Transverse colon (tissue), 3 donors: ENCODE results near the gene NDEL1.

Source experiments
- POLR2A ChIP-seq: fragments of 450-650 bp; IDR thresholded peaks from one replicate; pipeline ENCODE4 v1.6.1; 2016; ENCODE audit warnings: antibody characterized with exemption, mild to moderate bottlenecking, moderate library complexity
- TF ChIP-seq, protein P1 (sequence below), 5 experiments: fragments of 200-600 bp in 3 of 5; fragments of 450-650 bp in 2 of 5; sonication (generic) in 3 of 5; IDR thresholded peaks; 1 replicate in 2 of 5; 2 replicates in 3 of 5; pipeline ENCODE4 v1.5.1; 2016 to 2017; ENCODE audit warnings: antibody characterized with exemption in 5 of 5, inconsistent platforms in 3 of 5, mild to moderate bottlenecking in 2 of 5, moderate library complexity in 1 of 5

DNA sequence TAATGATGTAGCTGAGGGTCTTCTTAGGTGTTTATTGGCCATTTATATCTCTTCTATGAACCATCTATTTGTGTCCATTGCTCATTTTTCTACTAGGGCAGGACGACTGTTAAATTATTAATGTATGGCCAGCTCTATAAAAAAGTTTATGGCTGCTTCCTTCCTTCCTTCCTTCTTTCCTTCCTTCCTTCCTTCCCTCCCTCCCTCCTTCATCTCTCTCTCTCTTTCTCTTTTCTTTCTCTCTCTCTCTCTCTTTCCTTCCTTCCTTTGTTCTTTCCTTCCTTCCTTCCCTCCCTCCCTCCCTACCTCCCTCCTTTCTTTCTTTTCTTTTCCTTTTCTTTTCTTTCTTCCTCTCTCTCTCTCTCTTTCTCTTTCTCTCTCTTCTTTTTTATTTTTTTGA is 17.2 kb upstream of the NDEL1 start:
- TF ChIP-seq, protein P1, sequence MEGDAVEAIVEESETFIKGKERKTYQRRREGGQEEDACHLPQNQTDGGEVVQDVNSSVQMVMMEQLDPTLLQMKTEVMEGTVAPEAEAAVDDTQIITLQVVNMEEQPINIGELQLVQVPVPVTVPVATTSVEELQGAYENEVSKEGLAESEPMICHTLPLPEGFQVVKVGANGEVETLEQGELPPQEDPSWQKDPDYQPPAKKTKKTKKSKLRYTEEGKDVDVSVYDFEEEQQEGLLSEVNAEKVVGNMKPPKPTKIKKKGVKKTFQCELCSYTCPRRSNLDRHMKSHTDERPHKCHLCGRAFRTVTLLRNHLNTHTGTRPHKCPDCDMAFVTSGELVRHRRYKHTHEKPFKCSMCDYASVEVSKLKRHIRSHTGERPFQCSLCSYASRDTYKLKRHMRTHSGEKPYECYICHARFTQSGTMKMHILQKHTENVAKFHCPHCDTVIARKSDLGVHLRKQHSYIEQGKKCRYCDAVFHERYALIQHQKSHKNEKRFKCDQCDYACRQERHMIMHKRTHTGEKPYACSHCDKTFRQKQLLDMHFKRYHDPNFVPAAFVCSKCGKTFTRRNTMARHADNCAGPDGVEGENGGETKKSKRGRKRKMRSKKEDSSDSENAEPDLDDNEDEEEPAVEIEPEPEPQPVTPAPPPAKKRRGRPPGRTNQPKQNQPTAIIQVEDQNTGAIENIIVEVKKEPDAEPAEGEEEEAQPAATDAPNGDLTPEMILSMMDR (IDR thresholded peaks at IDR 0.05), result no peak
- TF ChIP-seq POLR2A, result no peak
